ENCODE measurements around the gene ABHD17C. TPM values are rescaled to one million over a fixed set of nuclear protein-coding genes. Genes with fewer than 3 reads are reported as not detected.

The ABHD17C gene
- total RNA-seq, 1 experiment from 2014 or later: 10.3 TPM

- Histone ChIP-seq H3K79me2 (ENCODE audit: low read length) (no peaks in the 10 kb centered on the region), H3K27me3 (ENCODE audit: low read length) (0 out of 2 replicates have a peak, but pooled peaks cover 4% of the 10 kb centered on the region), H3K4me2 (ENCODE audit: low read length) (peak overlapping the region; percentile 89), H3K9me2 (replicated peaks; ENCODE audit: low read length) (no peaks in the 10 kb centered on the region), H3K4me1 (ENCODE audit: insufficient read depth, low read length) (peaks cover 27% of the 10 kb centered on the region), H3K27ac (ENCODE audit: low read length) (peak overlapping the region; percentile 74), H3K36me3 (ENCODE audit: low read depth, low read length) (no peaks in the 10 kb centered on the region), H3K9ac (ENCODE audit: low read length) (peak overlapping the region; percentile 19; the same call in 1 of the 2 replicates), H3K4me3 (ENCODE audit: low read length) (no peak overlapping the region), H2AFZ (ENCODE audit: low read length) (no peak overlapping the region; the same call in 1 of the 2 replicates), H3K9me3 (ENCODE audit: low read length) (no peaks in the 10 kb centered on the region), H4K20me1 (ENCODE audit: low read length) (no peaks in the 10 kb centered on the region), H3F3A (ENCODE audit: low read length, unreplicated experiment) (no peaks in the 10 kb centered on the region)
- TF ChIP-seq EZH2 (IDR thresholded peaks at IDR 0.05; ENCODE audit: low read length, unreplicated experiment) (no peak), EZH2phosphoT487 (IDR thresholded peaks at IDR 0.05; ENCODE audit: borderline replicate concordance, low read length) (no peak)
- TF ChIP-seq, protein P1, sequence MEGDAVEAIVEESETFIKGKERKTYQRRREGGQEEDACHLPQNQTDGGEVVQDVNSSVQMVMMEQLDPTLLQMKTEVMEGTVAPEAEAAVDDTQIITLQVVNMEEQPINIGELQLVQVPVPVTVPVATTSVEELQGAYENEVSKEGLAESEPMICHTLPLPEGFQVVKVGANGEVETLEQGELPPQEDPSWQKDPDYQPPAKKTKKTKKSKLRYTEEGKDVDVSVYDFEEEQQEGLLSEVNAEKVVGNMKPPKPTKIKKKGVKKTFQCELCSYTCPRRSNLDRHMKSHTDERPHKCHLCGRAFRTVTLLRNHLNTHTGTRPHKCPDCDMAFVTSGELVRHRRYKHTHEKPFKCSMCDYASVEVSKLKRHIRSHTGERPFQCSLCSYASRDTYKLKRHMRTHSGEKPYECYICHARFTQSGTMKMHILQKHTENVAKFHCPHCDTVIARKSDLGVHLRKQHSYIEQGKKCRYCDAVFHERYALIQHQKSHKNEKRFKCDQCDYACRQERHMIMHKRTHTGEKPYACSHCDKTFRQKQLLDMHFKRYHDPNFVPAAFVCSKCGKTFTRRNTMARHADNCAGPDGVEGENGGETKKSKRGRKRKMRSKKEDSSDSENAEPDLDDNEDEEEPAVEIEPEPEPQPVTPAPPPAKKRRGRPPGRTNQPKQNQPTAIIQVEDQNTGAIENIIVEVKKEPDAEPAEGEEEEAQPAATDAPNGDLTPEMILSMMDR (conservative IDR thresholded peaks at IDR 0.05; ENCODE audit: low read depth, low read length): no peak
- ChIA-PET POLR2A (ENCODE audit: unreplicated experiment) (interaction anchor here (0.5 kb wide), 1 partner anchor 134 kb away, joined by 3 read pairs; no protein-coding TSS in a partner anchor), CTCF (interaction anchor here (2.1 to 5.3 kb wide), 2 partner anchors 118 to 211 kb away, joined by 20 to 44 read pairs; no protein-coding TSS in a partner anchor)
- no TSS peak for BruUV-seq (replicated peaks)
- DNase-seq: peak; percentile 59
- peak; percentile 13 for ATAC-seq
- intact Hi-C loops (cut with micrococcal nuclease): loop anchor here (1.0 to 5.0 kb wide), 7 partner anchors 79 to 211 kb away; partner anchors contain the start of gene ABHD17C
Observed at GRCh38 chr15:80777826-80778620, 82.9 kb downstream of the ABHD17C start.

GRCh38 chr15:80778621-80778963 lies 83.5 kb downstream of the ABHD17C start:
- peak overlapping the region; percentile 66; the same call in 1 of the 2 replicates for H3K4me3 ChIP-seq (ENCODE audit: low read length)

More at GRCh38 chr15:80778621-80778963, 83.5 kb downstream of the ABHD17C start:
- H3K9me3 ChIP-seq (ENCODE audit: low read length): no peaks in the 10 kb centered on the region
- H2AFZ ChIP-seq (ENCODE audit: low read length): peak overlapping the region; percentile 41; the same call in 1 of the 2 replicates
- POLR2A ChIA-PET (ENCODE audit: unreplicated experiment): interaction anchor here (0.5 kb wide), 2 partner anchors 54 to 133 kb away, joined by 3 read pairs; no protein-coding TSS in a partner anchor
- peak overlapping the region; percentile 89 for H3K4me2 ChIP-seq (ENCODE audit: low read length)
- H3F3A ChIP-seq (ENCODE audit: low read length, unreplicated experiment): no peaks in the 10 kb centered on the region
- 0 out of 2 replicates have a peak overlapping the region, but pooled peaks have one; percentile 11 for H3K9ac ChIP-seq (ENCODE audit: low read length)
- H3K36me3 ChIP-seq (ENCODE audit: low read depth, low read length): no peaks in the 10 kb centered on the region
- H3K79me2 ChIP-seq (ENCODE audit: low read length): no peaks in the 10 kb centered on the region
- intact Hi-C loops (cut with micrococcal nuclease): loop anchor here (1.0 to 5.0 kb wide), 7 partner anchors 78 to 211 kb away; partner anchors contain the start of gene ABHD17C
- H3K27me3 ChIP-seq (ENCODE audit: low read length): 0 out of 2 replicates have a peak, but pooled peaks cover 4% of the 10 kb centered on the region
- H3K9me2 ChIP-seq (replicated peaks; ENCODE audit: low read length): no peaks in the 10 kb centered on the region
- peaks cover 27% of the 10 kb centered on the region for H3K4me1 ChIP-seq (ENCODE audit: insufficient read depth, low read length)
- H3K27ac ChIP-seq (ENCODE audit: low read length): peak overlapping the region; percentile 74
- TF ChIP-seq EZH2phosphoT487 (IDR thresholded peaks at IDR 0.05; ENCODE audit: borderline replicate concordance, low read length) (no peak), EZH2 (IDR thresholded peaks at IDR 0.05; ENCODE audit: low read length, unreplicated experiment) (no peak)
- TF ChIP-seq, protein P1 (conservative IDR thresholded peaks at IDR 0.05; ENCODE audit: low read depth, low read length): no peak
- no TSS peak for BruUV-seq (replicated peaks)
- CTCF ChIA-PET: interaction anchor here (5.3 kb wide), 1 partner anchor 211 kb away, joined by 44 read pairs; no protein-coding TSS in a partner anchor
- H4K20me1 ChIP-seq (ENCODE audit: low read length): no peaks in the 10 kb centered on the region
- DNase-seq: no peak
- ATAC-seq: no peak

Data from PC-3 (cell line).